Fibroblast of skin of left quadriceps (primary cell): ENCODE results near the gene MYBPC1.

Experiments
- DNase-seq, 2 experiments: peaks; one replicate each; pipeline ENCODE4 v3.0.0-alpha.2; 2013; ENCODE audit warnings: low read depth in 2 of 2

Gene MYBPC1

DNA sequence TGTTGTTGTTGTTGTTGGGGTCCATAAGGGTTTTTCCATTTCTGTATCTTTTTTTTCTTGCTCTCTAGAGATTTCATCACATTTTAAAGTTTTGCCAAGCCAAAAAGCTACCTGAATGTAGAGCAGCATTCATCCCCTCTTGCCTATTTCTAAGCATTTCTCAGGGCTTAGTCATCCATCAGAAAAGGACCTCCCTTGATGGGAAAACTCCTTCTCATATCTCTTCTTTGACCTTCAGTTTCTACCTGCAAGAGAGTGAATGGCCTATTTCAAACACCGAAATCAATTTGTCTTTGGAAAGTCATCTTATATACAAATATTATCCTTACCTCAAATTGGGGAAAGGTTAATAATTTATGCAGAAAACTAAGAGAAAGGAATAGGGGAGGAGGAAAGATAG, 4.5 kb downstream of the MYBPC1 start:
- no peak for DNase-seq

DNA sequence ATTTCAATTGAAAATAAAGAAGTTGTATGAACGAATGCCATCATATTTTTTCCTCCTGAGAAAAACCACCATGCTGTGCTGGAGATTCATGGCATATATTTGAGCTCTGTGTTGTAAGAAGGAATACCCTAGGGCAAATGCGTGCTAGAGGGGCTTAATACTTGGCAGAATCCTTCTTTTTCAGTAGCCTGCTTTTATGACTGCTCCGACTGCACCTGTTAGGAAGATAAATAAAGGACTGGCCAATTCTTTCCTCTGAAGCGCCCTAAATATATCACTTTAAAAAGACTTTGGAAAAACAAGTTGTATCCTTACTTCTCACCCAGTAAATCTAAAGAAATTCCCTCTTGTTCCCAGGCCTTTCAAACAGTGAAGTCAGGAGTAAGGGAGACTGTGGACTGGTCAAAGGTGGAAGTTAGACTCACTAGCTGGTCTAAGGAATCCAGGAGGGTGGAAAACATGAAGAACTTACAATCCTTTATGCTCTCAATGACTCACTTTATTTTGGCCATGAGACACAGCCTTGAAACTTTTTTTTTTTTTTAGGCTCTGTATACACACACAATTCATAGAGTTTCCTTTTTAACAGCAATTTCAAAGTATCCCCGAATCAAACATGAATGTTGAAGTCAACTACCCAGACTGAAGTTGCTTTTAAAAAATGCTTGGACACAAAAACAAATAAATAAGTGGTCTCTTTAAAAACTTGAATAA, 5.2 kb downstream of the MYBPC1 start:
- DNase-seq, result no peak

- DNase-seq, result no peak
Measured at GRCh38 chr12:101604132-101604531, 9.4 kb downstream of the MYBPC1 start.

GRCh38 chr12:101607894-101608293, 13.1 kb downstream of the MYBPC1 start:
- no peak for DNase-seq

- no peak for DNase-seq
Measured at GRCh38 chr12:101608301-101609133, 13.7 kb downstream of the MYBPC1 start.

- no peak for DNase-seq
Measured at GRCh38 chr12:101609198-101609597, 14.4 kb downstream of the MYBPC1 start.

DNA sequence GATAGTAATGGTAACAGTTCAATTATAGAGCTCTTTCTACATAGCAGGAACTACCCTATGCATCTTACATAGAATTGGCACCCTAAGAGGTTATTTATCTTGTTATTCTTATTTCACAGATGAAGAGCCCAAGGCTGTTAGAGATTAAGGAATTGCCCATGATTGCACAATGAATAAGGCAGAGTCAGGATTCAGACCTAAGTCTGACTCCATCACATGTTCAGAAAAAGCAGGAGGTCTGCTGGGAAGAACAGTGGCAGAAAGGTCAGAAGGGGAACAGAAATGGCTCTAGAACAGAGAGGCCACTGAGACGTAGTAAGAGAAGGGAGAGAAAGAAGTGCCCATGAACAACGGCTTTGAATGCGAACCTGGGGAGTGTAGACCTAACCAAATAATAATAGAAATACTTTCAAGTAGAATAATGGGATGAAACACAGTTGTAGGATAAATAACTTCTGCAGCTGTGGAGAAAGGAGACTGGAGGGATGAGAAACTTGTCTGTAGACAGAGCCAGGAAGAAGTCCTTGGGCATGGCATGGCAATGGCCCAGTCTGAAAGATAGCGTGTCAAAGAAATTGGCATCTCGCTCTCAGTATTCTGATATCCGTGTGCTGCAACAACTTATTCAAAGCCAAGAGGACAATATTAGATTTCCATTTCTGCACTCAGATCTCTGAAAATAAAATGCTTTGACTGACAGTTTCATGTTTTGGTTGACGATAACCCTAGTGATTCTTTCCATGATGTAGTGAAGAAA, 17.6 kb downstream of the MYBPC1 start:
- no peak for DNase-seq

- no peak for DNase-seq
Measured at GRCh38 chr12:101616027-101616494, 21.3 kb downstream of the MYBPC1 start.

DNA sequence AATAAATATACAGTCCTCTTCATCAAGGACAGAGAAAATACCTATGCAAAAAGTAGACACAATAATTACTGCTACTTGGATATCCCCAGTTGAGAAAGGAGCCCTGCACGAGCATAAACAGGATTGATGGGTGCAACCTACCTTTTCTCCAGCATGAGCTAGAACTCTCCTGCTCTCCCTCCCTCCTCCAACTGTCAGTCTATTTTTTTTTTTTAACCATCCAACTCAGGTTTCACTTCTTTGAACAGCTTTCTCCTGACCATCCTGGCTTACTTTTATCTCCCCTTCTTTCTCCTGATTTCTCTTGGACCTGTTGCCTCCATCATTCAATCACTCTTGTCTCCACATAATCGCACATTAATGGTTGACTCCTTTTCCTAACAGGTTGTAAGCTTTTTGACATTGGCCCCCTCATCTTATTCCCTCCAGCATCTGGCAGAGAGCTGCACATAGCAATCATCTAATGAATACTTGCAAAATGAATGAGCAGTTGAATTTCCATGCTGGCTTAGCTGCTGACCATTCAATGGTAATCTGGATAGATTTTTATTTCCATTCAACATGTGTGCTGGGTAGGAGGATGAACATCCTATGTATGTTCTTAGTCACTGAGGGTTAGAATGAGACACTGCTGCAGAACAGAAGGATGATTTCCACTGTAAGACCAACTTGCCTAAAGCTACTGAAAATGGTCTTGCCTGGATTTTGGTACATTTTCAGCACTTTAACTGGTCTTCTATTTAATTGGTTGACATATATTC, 24.4 kb downstream of the MYBPC1 start:
- no peak for DNase-seq

DNA sequence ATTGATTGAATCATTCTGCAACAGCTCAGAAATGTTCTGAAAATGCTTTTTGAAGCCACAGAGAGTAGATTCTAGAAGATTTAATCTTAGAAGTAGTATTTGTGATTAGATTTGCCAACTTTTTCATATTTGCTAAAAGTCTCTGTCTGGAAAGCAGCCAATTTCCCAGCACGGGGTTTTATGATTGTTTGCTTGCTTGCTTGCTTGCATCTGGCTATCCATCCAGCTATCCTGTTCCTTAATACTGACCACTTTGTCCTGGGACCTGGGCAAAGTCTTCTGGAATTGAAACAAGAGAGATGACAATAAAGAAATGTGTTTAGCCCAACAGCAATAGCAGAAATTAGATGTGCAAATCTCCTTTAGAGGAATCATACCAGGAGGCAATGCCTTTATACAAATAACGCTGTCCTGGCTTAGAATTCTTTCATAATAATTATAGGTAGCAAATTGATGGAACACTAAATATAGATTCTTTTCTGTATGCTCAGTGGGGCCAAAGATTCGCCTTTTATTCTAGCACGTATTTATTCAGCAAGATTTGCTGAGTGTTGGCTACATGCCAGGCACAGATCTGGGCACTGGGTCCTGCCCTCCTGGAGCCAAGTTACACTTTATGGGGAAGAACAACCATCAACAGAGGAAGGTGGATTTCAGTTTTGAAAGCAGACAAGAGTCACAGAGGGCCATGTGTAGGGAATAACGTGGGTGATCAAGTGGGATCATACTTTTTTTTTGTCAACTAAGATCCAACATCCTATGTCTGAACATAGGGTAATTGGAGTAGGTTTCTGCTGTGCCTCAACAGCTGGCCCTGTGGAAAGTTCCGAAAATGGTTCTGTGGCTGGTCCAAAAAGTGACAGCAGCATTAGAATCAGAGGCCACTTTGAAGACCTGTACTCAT, 25.3 kb downstream of the MYBPC1 start:
- no peak for DNase-seq

DNA sequence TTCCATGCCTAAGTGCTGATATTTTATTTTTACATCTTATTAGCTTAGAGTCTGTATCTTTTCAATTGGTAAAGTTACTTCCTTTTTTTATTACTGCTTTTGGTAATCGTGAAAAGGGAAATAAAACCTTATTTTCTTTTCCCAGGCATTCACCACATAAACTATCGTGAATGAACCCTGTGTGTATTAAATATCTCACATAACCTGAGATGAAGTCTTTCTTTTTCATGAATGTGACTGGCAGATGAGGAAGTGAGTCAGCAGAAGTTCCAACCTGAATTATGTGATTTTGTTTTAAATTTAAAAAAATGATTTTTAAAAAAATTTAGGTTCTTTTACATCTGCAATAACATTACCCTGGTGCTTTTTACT, 26.0 kb downstream of the MYBPC1 start:
- DNase-seq, result no peak

- no peak for DNase-seq
Measured at GRCh38 chr12:101628676-101629075, 33.9 kb downstream of the MYBPC1 start.

DNA sequence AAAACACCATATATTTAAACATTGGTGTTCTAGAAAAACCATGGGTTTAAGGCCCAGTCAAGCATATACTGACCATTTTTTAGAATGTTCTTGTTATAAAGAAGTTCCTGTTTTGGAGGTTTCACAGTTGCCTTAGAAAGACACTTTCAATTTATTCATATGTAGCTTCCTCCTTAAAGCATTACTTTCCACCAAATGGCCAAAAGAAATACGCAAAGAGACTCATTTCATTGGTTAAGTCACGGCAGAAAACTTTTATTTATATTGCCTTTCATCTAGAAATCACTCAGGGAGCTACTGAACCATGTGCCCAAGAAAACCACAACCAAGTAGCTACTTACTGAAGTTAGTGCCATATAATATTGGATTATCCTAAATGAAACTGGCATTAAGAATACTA, 40.0 kb downstream of the MYBPC1 start:
- DNase-seq, result no peak

GRCh38 chr12:101637936-101638335, 43.2 kb downstream of the MYBPC1 start:
- no peak for DNase-seq

DNA sequence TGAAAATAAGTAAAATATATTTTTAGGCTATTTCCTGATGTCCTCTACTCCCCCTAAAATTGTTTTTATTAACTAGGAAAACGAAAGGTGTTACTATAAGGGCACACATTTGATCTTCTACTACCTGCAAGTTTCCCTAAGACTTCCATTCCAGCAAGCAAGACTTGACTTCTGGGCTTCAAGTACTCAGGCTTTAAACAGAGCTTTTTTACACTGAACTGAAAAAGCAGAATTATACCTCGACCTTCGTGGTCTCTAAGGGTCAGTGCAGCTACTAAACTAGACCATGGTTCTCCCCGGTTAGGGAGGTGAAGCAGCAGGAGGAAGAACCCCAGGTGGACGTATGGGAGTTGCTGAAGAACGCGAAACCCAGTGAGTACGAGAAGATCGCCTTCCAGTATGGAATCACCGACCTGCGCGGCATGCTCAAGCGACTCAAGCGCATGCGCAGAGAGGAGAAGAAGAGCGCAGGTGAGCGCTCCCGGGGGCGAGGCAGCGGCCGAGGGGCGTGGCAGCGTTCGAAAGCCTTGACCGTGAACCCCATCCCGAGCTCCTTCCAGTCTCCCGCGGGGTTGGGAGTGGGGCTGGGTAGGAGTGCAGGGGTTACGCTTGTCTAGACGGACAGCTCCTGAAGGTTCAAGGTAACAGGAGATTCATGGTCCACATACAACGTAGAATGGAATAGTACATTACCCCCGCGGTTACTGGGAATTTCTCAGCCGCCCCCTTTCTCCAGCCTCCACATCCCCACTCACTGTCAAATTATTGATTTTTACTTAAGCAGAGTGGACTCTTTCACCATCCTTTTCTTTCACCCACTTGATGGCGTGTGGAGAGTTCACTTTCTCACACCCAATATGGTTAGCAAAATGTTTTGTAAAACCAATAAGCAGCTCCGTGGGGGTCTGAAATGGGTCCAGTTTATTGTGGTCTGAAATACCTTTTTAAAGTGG, 47.6 kb downstream of the MYBPC1 start:
- DNase-seq, result no peak

DNA sequence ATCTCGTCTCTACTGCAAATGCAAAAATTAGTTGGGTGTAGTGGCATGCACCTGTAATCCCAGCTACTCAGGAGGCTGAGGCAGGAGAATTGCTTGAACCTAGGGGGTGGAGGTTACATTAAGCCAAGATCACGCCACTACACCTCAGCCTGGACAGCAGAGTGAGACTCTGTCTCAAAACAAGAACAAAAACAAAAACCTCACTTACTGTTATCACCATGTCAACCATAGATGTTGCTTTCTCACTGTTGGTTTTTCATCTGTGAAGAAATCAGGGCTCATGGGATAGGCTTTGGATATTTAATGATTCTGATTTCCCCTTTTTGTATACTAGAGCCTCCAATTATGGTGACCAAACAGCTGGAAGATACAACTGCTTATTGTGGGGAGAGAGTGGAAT, 52.9 kb downstream of the MYBPC1 start:
- no peak for DNase-seq

DNA sequence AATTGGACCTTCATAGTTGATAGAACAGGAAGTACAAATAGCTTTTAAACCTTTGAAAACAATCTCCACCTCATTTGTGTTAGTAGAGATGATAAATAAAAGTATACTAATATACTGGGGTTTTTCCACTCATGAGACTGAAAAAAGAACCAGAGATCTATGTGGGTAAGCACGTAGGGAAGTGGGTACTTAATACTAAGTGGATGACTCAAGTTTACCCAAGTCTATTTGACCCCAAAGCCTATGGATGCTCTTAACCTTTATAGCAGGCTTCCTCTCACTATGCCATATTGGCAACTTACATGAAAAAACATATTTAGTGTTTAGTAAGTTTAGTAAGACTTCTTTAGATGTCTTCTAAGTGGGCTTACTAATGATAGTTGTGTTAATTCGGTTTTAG, 53.4 kb downstream of the MYBPC1 start:
- no peak for DNase-seq

DNA sequence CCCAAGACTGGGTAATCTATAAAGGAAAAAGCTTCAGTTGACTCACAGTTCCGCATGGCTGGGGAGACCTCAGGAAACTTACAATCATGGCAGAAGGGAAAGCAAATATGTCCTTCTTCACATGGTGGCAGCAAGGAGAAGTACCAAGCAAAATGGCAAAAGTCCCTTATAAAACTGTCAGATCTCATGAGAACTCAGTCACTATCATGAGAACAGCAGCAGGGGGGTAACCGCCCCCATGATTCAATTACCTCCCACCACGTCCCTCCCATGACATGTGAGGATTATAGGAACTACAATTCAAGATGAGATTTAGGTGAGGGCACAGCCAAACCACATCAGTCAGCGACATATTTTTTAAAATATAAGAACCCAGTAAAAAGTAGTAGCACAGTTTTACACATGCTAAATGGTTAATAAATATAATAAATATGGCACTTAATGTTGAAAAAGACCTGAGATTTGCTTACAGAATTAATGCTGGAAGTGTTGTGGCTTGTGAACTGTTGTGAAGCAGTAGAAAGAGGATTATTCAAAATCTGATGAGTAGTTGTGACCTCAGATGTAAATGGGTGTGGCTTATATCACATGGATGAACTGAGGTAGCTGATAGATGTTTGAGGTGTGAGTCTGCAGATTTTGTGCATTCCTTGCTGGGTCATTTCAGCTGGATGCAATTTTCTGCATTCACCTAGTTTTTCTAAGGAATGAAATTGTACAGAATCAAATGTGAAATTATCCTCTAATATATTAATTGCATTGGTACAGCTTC, 55.8 kb downstream of the MYBPC1 start:
- DNase-seq, result no peak

GRCh38 chr12:101653030-101653429, 58.3 kb downstream of the MYBPC1 start:
- DNase-seq, result no peak
